Parathyroid adenoma (tissue), 2 donors: ENCODE results near the gene ODC1.

Experiments used
- H2AFZ ChIP-seq: fragments of 300-600 bp; sonication (generic); one replicate; pipeline ENCODE4 v1.7.0; 2017; ENCODE audit warnings: antibody characterized with exemption, mild to moderate bottlenecking
- H3K27ac ChIP-seq: fragments of 300-600 bp; sonication (generic); one replicate; pipeline ENCODE4 v1.7.0; 2017
- H3K27me3 ChIP-seq: fragments of 300-600 bp; sonication (generic); one replicate; pipeline ENCODE4 v1.7.0; 2017; ENCODE audit warnings: low read length; ENCODE audit not compliant: control insufficient read depth, insufficient read depth
- H3K36me3 ChIP-seq: fragments of 300-600 bp; sonication (generic); one replicate; pipeline ENCODE4 v1.7.0; 2017; ENCODE audit warnings: low read length; ENCODE audit not compliant: control insufficient read depth, insufficient read depth
- H3K4me1 ChIP-seq: fragments of 300-600 bp; sonication (generic); one replicate; pipeline ENCODE4 v1.7.0; 2017; ENCODE audit warnings: control low read depth
- H3K4me2 ChIP-seq: fragments of 300-600 bp; sonication (generic); one replicate; pipeline ENCODE4 v1.7.0; 2017; ENCODE audit warnings: low read length
- H3K4me3 ChIP-seq: fragments of 300-600 bp; sonication (generic); one replicate; pipeline ENCODE4 v1.7.0; 2017; ENCODE audit warnings: low read depth, low read length
- H3K79me2 ChIP-seq: fragments of 300-600 bp; sonication (generic); one replicate; pipeline ENCODE4 v1.7.0; 2017; ENCODE audit warnings: control low read depth
- H3K9ac ChIP-seq: fragments of 300-600 bp; sonication (generic); one replicate; pipeline ENCODE4 v1.7.0; 2017; ENCODE audit warnings: mild to moderate bottlenecking
- H3K9me3 ChIP-seq: fragments of 300-600 bp; sonication (generic); one replicate; pipeline ENCODE4 v1.7.0; 2017; ENCODE audit warnings: low read length; ENCODE audit not compliant: control insufficient read depth
- TF ChIP-seq, protein P1 (sequence below): fragments of 300-600 bp; sonication (generic); IDR thresholded peaks from one replicate; pipeline ENCODE4 v1.7.0; 2017; ENCODE audit warnings: antibody characterized with exemption, mild to moderate bottlenecking
- donor health status: primary hyperparathyroidism.

Gene ODC1

DNA sequence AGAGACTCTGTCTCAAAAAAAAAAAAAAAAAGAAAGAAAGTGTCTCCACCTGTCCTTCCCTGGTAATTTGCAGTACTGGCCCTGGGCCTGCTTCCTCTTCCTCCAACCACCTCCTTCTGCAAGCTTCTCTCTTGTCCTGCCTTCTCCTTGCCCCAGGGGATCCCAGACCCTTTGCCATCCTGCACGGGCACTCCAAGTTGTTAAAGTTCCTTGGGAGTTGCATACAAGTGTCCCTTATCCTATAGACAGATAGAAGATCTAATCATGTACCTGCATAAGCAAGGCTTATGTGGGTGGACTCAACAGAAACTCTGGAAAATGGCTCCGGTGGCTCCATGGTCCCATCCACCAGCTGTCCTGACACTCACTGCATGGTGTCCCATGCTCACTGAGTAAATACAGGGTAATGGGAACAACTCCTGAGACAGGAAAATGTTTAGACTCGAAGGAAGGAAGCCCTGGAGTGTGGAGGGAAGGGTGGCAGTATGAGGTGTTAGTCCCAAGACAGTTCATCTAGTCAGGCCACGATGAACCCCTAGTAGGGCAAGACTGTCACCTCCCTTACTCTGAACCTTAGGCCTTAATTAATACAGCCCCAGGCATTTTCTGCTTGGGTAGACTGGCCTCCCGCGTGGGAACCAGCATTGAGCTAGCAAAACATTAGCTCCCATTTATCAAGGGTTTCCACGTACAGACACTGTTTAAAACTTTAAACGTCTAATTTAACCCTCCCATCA is 17.1 kb downstream of the ODC1 start:
- H3K27me3 ChIP-seq: no peaks in the 10 kb centered on the region
- no peak overlapping the region for H3K4me3 ChIP-seq
- no peak overlapping the region for H3K27ac ChIP-seq
- no peak overlapping the region for H2AFZ ChIP-seq
- H3K79me2 ChIP-seq: no peaks in the 10 kb centered on the region
- TF ChIP-seq, protein P1, sequence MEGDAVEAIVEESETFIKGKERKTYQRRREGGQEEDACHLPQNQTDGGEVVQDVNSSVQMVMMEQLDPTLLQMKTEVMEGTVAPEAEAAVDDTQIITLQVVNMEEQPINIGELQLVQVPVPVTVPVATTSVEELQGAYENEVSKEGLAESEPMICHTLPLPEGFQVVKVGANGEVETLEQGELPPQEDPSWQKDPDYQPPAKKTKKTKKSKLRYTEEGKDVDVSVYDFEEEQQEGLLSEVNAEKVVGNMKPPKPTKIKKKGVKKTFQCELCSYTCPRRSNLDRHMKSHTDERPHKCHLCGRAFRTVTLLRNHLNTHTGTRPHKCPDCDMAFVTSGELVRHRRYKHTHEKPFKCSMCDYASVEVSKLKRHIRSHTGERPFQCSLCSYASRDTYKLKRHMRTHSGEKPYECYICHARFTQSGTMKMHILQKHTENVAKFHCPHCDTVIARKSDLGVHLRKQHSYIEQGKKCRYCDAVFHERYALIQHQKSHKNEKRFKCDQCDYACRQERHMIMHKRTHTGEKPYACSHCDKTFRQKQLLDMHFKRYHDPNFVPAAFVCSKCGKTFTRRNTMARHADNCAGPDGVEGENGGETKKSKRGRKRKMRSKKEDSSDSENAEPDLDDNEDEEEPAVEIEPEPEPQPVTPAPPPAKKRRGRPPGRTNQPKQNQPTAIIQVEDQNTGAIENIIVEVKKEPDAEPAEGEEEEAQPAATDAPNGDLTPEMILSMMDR: no peak
- H3K9ac ChIP-seq: no peak overlapping the region
- H3K4me1 ChIP-seq: peaks cover 2% of the 10 kb centered on the region
- no peak overlapping the region for H3K4me2 ChIP-seq
- H3K9me3 ChIP-seq: no peaks in the 10 kb centered on the region
- H3K36me3 ChIP-seq: no peaks in the 10 kb centered on the region

DNA sequence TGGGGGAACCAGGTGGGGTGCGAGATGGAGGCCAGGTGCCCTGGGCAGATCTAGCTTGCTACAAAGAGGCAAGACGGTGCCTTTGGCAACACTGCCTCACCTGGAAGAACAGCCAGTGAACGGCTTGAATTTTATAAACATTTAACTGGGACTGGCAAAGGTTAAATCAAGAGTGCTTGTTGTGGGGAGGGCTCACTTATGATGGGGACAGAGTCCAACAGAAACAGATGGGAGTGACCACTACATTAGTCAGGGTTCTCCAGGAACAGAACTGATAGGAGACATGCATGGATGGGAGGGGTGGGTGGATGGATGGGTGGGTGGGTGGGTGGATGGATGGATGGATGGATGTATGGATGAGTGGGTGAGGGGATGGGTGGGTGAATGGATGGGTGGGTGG is 19.2 kb downstream of the ODC1 start:
- H3K4me3 ChIP-seq: no peak overlapping the region
- H2AFZ ChIP-seq: no peak overlapping the region
- H3K27ac ChIP-seq: no peak overlapping the region
- H3K4me2 ChIP-seq: no peak overlapping the region
- H3K4me1 ChIP-seq: no peaks in the 10 kb centered on the region
- TF ChIP-seq, protein P1: no peak
- no peaks in the 10 kb centered on the region for H3K36me3 ChIP-seq
- no peaks in the 10 kb centered on the region for H3K79me2 ChIP-seq
- H3K27me3 ChIP-seq: no peaks in the 10 kb centered on the region
- no peak overlapping the region for H3K9ac ChIP-seq
- no peaks in the 10 kb centered on the region for H3K9me3 ChIP-seq

DNA sequence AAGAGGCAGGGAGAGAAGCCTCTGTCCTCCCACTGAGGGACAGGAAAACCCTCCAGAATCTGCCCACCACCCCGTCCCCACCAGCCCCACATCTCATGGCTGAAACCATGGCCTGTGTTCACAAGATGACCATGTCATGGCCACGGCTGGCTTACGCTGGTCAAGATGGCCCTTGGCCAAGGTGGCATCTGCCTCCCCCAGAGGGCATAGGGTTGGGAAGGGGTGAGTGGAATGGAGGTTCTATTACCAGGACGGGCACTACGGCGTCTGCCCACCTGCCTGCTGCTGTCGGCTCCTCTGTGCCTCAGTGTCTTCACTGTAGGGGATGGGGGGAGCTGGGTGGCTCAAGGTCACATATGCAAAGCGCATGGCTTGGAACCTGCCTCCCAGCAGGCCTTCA is 19.8 kb downstream of the ODC1 start:
- H3K27ac ChIP-seq: no peak overlapping the region
- H3K36me3 ChIP-seq: no peaks in the 10 kb centered on the region

DNA sequence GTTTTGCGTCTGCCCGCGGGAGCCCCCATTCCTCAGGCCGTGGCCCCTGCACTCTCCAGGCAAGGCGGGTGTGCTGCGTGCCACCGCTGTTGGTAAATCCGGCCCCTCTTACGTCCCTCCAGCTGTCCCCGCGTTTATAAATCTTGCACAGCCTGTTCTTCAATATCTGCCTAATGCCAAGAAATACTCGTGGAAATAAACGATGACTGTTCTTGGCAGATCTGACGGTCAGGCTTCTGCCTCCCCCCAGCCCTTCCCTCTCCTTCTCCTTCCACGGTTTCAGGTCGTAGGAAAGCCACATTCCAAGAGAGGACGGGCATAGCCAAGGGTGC is 20.5 kb downstream of the ODC1 start:
- no peaks in the 10 kb centered on the region for H3K27me3 ChIP-seq
- H3K79me2 ChIP-seq: no peaks in the 10 kb centered on the region
- H3K27ac ChIP-seq: no peak overlapping the region
- H3K4me1 ChIP-seq: no peaks in the 10 kb centered on the region
- no peak overlapping the region for H3K4me2 ChIP-seq
- no peak overlapping the region for H3K9ac ChIP-seq
- no peak overlapping the region for H3K4me3 ChIP-seq
- H3K9me3 ChIP-seq: no peaks in the 10 kb centered on the region
- TF ChIP-seq, protein P1: no peak
- no peaks in the 10 kb centered on the region for H3K36me3 ChIP-seq
- H2AFZ ChIP-seq: no peak overlapping the region

More for the DNA sequence above, 19.8 kb downstream of the ODC1 start:
- H3K79me2 ChIP-seq: no peaks in the 10 kb centered on the region
- H3K9me3 ChIP-seq: no peaks in the 10 kb centered on the region
- H3K9ac ChIP-seq: no peak overlapping the region
- no peaks in the 10 kb centered on the region for H3K27me3 ChIP-seq
- H3K4me3 ChIP-seq: no peak overlapping the region
- TF ChIP-seq, protein P1: no peak
- no peak overlapping the region for H2AFZ ChIP-seq
- no peak overlapping the region for H3K4me2 ChIP-seq
- H3K4me1 ChIP-seq: no peaks in the 10 kb centered on the region
